22Rv1 (cell line): Measurements from ENCODE around the gene ITPR2.

Source experiments
- ZFX ChIP-seq: fragments of 450-650 bp; IDR thresholded peaks from 2 replicates; pipeline ENCODE4 v1.6.1; 2017; ENCODE audit warnings: antibody characterized with exemption, borderline replicate concordance
- TF ChIP-seq, protein P1 (sequence below): fragments of 450-650 bp; IDR thresholded peaks from 2 replicates; pipeline ENCODE4 v1.5.1; 2017; ENCODE audit warnings: mild to moderate bottlenecking

GRCh38 chr12:26551385-26551784 is 281.6 kb downstream of the ITPR2 start:
- TF ChIP-seq, protein P1, sequence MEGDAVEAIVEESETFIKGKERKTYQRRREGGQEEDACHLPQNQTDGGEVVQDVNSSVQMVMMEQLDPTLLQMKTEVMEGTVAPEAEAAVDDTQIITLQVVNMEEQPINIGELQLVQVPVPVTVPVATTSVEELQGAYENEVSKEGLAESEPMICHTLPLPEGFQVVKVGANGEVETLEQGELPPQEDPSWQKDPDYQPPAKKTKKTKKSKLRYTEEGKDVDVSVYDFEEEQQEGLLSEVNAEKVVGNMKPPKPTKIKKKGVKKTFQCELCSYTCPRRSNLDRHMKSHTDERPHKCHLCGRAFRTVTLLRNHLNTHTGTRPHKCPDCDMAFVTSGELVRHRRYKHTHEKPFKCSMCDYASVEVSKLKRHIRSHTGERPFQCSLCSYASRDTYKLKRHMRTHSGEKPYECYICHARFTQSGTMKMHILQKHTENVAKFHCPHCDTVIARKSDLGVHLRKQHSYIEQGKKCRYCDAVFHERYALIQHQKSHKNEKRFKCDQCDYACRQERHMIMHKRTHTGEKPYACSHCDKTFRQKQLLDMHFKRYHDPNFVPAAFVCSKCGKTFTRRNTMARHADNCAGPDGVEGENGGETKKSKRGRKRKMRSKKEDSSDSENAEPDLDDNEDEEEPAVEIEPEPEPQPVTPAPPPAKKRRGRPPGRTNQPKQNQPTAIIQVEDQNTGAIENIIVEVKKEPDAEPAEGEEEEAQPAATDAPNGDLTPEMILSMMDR, result no peak
- TF ChIP-seq ZFX, result no peak
